HG02970 (cell line): ENCODE results near the gene L1TD1.
"Not testable (repeated sequence)": the region's sequence is repeated elsewhere in the genome, so short reads cannot be mapped to it uniquely, and the experiment has no call there.

Experiments used
- ATAC-seq: cut with Tn5 transposase; IDR thresholded peaks from one replicate; pipeline ENCODE4 v1.9.1; 2021; ENCODE audit warnings: mild to moderate bottlenecking, moderate library complexity, moderate number of reproducible peaks; ENCODE audit not compliant: unreplicated experiment, low FRiP score

L1TD1 gene, protein sequence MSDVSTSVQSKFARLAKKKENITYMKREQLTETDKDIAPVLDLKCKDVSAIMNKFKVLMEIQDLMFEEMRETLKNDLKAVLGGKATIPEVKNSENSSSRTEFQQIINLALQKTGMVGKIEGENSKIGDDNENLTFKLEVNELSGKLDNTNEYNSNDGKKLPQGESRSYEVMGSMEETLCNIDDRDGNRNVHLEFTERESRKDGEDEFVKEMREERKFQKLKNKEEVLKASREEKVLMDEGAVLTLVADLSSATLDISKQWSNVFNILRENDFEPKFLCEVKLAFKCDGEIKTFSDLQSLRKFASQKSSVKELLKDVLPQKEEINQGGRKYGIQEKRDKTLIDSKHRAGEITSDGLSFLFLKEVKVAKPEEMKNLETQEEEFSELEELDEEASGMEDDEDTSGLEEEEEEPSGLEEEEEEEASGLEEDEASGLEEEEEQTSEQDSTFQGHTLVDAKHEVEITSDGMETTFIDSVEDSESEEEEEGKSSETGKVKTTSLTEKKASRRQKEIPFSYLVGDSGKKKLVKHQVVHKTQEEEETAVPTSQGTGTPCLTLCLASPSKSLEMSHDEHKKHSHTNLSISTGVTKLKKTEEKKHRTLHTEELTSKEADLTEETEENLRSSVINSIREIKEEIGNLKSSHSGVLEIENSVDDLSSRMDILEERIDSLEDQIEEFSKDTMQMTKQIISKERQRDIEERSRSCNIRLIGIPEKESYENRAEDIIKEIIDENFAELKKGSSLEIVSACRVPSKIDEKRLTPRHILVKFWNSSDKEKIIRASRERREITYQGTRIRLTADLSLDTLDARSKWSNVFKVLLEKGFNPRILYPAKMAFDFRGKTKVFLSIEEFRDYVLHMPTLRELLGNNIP

DNA sequence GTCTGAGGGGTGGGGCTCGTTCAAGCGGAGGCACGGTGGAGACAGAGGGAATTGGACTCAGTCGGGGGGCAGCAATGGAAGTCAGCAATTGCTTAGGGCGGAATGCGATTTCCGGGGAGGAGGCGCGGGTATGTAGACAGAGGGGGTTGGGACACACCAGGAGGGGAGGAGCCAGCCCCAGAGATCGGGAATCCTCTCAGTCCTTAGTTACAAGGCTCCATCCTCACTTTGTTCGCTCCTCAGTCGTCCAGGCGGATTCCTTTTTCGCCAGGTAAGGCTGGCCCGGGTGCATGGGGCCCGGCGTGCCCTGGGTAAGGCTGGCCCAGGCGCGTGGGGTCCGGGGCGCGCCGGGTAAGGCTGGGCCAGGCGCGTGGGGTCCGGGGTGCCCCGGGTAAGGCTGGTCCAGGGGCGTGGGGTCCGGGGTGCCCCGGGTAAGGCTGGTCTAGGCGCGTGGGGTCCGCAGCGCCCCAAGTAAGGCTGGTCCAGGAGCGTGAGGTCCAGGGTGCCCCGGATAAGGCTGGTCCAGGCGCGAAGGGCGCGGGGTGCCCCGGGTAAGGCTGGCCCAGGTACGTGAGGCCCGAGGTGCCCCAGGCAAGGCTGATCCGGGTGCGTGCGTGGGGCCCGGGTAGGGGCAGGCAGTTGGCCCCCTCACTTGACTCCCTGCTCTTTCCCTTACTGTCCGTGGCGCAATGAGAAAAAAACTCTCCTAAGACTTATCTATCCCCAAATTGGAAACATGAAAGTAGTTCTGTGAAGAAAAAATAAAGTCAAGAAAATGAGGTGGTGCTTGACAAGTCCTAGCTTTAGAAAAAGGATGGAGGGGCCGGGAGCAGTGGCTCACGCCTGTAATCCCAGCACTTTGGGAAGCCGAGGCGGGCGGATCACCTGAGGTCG lies at the start of gene L1TD1:
Gene L1TD1 (plus strand): TSS at position 199 of the 894 bp plus-strand sequence. CDS start 11,780 bp downstream, outside the sequence.
- ATAC-seq: no peak

DNA sequence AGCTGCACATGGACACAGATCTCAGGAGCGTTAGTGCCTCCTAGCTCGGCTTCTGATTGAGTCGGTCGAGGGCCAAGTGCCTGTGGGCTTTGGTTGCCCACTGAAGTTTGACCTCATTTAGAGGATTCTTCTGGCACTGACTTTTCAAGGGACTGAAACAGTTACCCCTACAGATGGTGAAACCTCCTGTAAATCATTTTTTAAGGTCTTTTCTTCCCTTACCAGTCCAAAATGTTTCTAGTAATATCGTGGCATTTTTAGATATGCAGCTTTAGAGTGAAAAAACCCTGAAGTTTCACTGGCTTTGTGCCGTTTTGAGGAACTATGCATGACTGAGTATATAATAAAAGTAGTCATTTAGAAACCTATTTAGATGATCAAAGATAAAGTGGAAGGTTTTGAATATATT lies 34.7 kb upstream of the L1TD1 start:
- no peak for ATAC-seq

DNA sequence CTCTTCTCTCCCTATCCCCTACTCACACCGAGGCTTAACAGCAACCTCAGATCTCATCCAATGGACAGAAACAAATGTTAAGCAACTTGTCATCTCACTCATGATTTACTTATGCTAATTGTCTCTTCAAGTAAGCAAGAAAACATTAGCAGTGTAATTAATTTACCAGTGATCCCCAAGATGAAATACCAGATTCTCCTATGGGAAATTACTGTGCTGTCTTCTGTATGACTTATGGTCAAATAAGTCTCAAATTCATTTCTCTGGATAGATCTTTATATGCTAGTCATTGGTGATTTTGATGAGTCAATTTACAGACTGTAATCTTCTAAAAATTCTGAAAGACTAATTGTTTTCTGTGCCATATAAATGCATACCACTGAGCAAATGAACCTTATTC lies 32.9 kb upstream of the L1TD1 start:
- no peak for ATAC-seq

DNA sequence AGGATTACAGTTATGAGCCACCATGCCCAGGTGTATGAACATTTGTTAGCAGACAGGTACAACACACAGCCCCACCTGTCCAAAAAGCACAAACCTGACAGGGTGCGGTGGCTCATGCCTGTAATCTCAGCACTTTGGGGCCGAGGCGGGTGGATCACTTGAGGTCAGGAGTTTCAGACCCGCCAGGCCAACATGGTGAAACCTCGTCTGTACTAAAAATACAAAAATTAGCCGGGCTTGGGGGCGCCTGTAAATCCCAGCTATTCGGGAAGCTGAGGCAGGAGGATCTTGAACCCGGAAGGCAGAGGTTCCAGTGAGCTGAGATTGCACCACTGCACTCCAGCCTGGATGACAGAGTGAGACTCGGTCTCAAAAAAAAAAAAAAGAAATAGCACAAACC lies 24.3 kb upstream of the L1TD1 start:
- ATAC-seq: not testable (repeated sequence)

- no peak for ATAC-seq
Measured at GRCh38 chr1:62175568-62176179, 19.0 kb upstream of the L1TD1 start.

GRCh38 chr1:62176597-62177312 lies 17.9 kb upstream of the L1TD1 start:
- no peak for ATAC-seq

DNA sequence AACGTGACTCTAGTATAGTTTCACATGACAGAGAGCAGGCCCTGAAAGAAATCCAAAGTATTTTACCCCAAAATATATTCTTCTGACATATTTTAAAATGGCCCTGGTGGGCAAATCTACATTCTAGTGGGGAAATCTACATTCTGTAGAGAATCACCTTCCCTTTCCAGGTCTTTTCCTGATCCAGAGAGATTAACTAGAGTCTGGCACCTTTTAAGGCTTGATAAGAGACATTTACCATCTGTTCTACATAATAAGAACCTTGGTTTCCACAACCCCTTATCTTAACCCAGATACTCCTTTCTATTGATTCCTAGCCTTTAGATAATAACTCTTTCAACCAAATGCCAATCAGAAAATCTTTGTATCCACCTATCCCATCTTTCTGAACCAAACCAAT lies 17.0 kb upstream of the L1TD1 start:
- no peak for ATAC-seq

GRCh38 chr1:62178372-62178771 lies 16.3 kb upstream of the L1TD1 start:
- ATAC-seq: no peak

GRCh38 chr1:62180054-62180453 lies 14.6 kb upstream of the L1TD1 start:
- ATAC-seq: not testable (repeated sequence)

GRCh38 chr1:62180639-62181038 lies 14.0 kb upstream of the L1TD1 start:
- ATAC-seq: no peak

DNA sequence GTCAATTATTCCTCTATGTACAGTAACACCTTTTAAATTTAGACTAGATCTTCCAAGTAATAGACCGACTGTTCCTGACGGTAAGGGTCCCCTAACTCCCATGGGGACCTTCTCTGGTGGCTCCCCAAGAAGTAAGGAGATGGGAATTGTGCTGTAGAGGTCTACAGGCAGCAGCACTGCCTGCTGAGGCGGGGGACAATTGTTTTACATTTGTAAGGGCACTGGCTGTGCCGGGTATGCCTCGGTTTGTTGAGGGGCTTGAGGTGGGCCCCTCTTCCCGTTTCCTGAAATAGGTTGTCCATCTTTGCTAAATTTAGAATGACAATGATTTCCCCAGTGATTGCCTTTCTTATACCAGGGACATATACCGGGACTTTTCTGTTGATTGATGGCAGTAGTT lies 13.1 kb upstream of the L1TD1 start:
- ATAC-seq: no peak

- not testable (repeated sequence) for ATAC-seq
Measured at GRCh38 chr1:62182157-62182556, 12.5 kb upstream of the L1TD1 start.

DNA sequence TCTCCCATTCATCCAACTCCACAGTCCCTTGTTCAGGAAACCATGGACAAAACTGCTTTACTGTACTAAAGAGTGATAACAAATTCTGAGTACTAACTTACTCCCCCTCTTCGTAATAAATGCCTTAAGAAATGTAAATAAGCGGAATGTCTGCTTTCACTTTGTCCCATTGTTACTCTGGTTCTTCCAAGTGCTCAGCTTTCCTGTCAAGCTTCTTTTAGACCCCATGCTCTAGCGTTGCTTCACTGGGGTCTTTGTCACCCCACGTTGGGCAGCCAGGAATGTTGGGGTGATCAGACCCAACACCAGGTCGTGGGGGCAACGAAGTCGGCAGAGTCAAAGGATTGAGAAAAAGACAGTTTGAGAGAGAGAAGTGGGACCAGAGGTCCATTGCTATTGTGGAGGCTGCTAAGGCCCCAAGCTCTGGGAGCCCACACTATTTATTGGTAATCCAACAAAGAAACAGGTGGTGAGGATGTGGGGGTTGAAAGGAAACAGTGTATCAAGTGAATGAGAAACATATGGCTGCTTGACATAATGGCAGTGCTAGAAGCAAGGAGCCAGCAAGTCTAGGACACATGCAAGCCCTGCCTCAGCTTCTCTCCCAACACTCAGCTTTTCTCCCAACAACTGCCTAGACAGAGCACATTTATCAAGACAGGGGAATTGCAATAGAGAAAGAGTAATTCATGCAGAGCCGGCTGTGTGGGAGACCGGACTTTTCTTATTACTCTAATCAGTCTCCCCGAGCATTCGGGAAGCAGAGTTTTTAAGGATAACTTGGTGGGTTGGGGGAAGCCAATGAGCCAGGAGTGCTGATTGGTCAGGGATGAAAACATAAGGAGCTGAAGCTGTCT lies 11.3 kb upstream of the L1TD1 start:
- not testable (repeated sequence) for ATAC-seq

DNA sequence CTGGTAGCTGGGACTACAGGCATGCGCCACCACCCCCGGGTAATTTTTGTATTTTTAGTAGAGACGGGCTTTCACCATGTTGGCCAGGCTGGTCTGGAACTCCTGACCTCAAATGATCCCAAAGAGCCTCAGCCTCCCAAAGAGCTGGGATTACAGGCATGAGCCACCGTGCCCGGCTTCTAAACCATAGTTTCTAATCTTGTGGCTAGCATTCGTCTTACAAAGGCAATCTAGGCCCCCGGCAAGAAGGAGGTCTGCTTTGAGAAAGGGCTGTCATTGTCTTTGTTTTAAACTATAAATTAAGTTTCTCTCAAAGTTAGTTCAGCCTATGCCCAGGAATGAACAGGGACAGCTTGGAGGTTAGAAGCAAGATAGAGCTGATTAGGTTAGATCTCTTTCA lies 10.3 kb upstream of the L1TD1 start:
- ATAC-seq: no peak

DNA sequence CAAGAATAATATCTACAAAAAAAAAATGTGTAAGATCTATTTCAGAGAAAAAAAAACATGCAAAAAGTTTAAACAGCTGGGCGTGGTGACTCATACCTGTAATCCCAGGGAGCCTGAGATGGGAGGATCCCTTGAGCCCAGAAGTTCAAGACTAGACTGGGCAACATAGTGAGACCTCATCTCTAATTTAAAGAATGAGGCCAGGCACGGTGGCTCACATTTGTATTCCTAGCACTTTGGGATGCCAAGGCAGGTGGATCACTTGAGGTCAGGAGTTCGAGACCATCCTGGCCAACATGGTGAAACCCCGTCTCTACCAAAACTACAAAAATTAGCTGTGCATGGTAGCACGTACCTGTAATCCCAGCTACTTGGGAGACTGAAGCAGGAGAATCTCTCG lies 9.4 kb upstream of the L1TD1 start:
- not testable (repeated sequence) for ATAC-seq

- ATAC-seq: no peak
Measured at GRCh38 chr1:62185677-62186076, 9.0 kb upstream of the L1TD1 start.

DNA sequence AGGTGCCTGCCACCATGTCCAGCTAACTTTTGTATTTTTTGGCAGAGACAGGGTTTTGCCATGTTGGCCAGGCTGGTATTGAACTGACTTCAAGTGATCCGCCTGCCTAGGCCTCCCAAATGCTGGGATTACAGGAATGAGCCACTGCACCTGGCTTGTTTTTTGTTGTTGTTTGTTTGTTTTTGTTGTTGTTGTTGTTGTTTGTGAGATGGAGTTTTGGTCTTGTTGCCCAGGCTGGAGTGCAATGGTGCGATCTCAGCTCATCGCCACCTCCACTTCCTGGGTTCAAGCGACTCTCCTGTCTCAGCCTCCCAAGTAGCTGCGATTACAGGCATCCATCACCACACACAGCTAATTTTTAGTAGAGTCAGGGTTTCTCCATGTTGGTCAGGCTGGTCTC lies 7.1 kb upstream of the L1TD1 start:
- no peak for ATAC-seq

- no peak for ATAC-seq
Measured at GRCh38 chr1:62188111-62188510, 6.5 kb upstream of the L1TD1 start.
